OCI-LY1 (cell line): ENCODE results near the gene CHMP2A.

Source experiments
- EZH2 ChIP-seq: fragments of 200-600 bp; sonication (generic), shearing (Covaris generic); IDR thresholded peaks from 2 replicates; pipeline ENCODE4 v1.8.0; 2017; ENCODE audit warnings: borderline replicate concordance, mixed run types, mild to moderate bottlenecking, antibody characterized with exemption, low read length, moderate library complexity, mixed read lengths
- TF ChIP-seq, protein P1 (sequence below): fragments of 200-600 bp; sonication (generic), shearing (Covaris generic); IDR thresholded peaks from 2 replicates; pipeline ENCODE4 v1.5.1; 2017; ENCODE audit warnings: mild to moderate bottlenecking, antibody characterized with exemption, low read length, moderate library complexity, mixed read lengths

DNA sequence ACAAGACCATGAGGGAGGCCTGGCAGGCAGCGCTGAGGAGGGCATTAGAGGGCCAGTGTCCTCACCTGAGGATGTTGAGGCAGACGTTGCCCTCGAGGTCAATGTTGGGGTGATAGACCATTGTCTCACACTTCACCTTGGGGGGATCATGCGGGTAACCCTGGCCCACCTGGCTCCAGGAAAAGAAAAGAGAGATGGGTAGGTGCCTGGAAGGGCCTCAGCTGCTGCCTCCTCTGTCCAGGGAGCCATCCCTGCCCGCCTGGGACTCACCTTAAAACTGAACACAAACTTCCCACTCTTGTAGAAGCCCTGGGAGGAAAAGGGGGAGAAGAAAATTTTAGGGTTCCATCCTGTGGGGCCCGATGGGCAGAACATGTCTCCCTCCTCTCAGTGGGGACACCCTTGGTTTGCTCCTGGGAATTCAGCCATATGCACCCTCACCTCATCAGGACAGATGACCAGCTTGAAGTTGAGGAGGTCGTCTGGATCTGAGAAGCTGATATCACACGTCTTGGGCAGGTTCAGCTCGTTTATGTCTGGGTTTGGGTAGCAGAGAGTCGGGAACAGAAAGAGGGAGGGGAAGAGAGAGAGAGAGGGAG, 1.8 kb upstream of the CHMP2A start:
- TF ChIP-seq, protein P1, sequence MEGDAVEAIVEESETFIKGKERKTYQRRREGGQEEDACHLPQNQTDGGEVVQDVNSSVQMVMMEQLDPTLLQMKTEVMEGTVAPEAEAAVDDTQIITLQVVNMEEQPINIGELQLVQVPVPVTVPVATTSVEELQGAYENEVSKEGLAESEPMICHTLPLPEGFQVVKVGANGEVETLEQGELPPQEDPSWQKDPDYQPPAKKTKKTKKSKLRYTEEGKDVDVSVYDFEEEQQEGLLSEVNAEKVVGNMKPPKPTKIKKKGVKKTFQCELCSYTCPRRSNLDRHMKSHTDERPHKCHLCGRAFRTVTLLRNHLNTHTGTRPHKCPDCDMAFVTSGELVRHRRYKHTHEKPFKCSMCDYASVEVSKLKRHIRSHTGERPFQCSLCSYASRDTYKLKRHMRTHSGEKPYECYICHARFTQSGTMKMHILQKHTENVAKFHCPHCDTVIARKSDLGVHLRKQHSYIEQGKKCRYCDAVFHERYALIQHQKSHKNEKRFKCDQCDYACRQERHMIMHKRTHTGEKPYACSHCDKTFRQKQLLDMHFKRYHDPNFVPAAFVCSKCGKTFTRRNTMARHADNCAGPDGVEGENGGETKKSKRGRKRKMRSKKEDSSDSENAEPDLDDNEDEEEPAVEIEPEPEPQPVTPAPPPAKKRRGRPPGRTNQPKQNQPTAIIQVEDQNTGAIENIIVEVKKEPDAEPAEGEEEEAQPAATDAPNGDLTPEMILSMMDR: no peak
- no peak for TF ChIP-seq EZH2
